WERI-Rb-1 (cell line): ENCODE data around the gene MFRP.

Experiments used
- DNase-seq: peaks from one replicate; pipeline ENCODE4 v3.0.0-alpha.2; 2020
- H3K27ac ChIP-seq: fragments of 250-450 bp; sonication (Bioruptor Pico); 2 replicates; pipeline ENCODE4 v1.5.1; 2020; ENCODE audit warnings: mild to moderate bottlenecking, moderate library complexity
- H3K27me3 ChIP-seq: fragments of 250-450 bp; sonication (Bioruptor Pico); 2 replicates; pipeline ENCODE4 v1.5.1; 2021; ENCODE audit warnings: mild to moderate bottlenecking, low read depth, moderate library complexity; ENCODE audit not compliant: insufficient read depth, severe bottlenecking
- H3K36me3 ChIP-seq: fragments of 250-450 bp; sonication (Bioruptor Pico); 2 replicates; pipeline ENCODE4 v1.5.1; 2020; ENCODE audit warnings: mild to moderate bottlenecking, moderate library complexity
- H3K4me3 ChIP-seq: 2 replicates; pipeline ENCODE4 v1.5.1; 2011; ENCODE audit warnings: low read depth, mild to moderate bottlenecking, control low read depth, low read length
- H3K9me3 ChIP-seq: fragments of 250-450 bp; sonication (Bioruptor Pico); 2 replicates; pipeline ENCODE4 v1.5.1; 2021; ENCODE audit warnings: mild to moderate bottlenecking, moderate library complexity; ENCODE audit not compliant: severe bottlenecking
- CTCF ChIP-seq: IDR thresholded peaks from 2 replicates; pipeline ENCODE4 v1.5.1; 2011; ENCODE audit warnings: low read depth, mild to moderate bottlenecking, control low read depth, inconsistent platforms, low read length

The MFRP gene

GRCh38 chr11:119336744-119337469, 9.6 kb downstream of the MFRP start:
- H3K27ac ChIP-seq, result no peak overlapping the region
- H3K9me3 ChIP-seq, result no peaks in the 10 kb centered on the region
- no peak for TF ChIP-seq CTCF
- H3K4me3 ChIP-seq, result no peak overlapping the region
- H3K36me3 ChIP-seq, result no peaks in the 10 kb centered on the region
- peaks cover 25% of the 10 kb centered on the region for H3K27me3 ChIP-seq
- no peak for DNase-seq

GRCh38 chr11:119335655-119336543, 10.6 kb downstream of the MFRP start:
- Histone ChIP-seq H3K36me3 (no peaks in the 10 kb centered on the region), H3K27me3 (peaks cover 18% of the 10 kb centered on the region), H3K27ac (no peak overlapping the region), H3K9me3 (no peaks in the 10 kb centered on the region), H3K4me3 (no peak overlapping the region)
- DNase-seq, result no peak
- TF ChIP-seq CTCF, result no peak

- peaks cover 14% of the 10 kb centered on the region for H3K27me3 ChIP-seq
- H3K27ac ChIP-seq, result no peak overlapping the region
- no peak for DNase-seq
- no peaks in the 10 kb centered on the region for H3K9me3 ChIP-seq
- no peak for TF ChIP-seq CTCF
- no peaks in the 10 kb centered on the region for H3K36me3 ChIP-seq
- H3K4me3 ChIP-seq, result no peak overlapping the region
Observed at GRCh38 chr11:119335091-119335654, 11.3 kb downstream of the MFRP start.

GRCh38 chr11:119334174-119334930, 12.2 kb downstream of the MFRP start, which contains the start of gene RNF26:
Gene RNF26 (plus strand): TSS chr11:119334527. CDS start chr11:119335123, 596 bp downstream.
- no peak for DNase-seq
- no peak within 1 kb of the TSS for H3K4me3 ChIP-seq
- TF ChIP-seq CTCF, result no peak
- H3K27me3 ChIP-seq, result peaks cover 9% of the 10 kb centered on the region
- H3K36me3 ChIP-seq, result no peaks in the 10 kb centered on the region
- no peak within 1 kb of the TSS for H3K27ac ChIP-seq
- no peaks in the 10 kb centered on the region for H3K9me3 ChIP-seq

- no peaks in the 10 kb centered on the region for H3K9me3 ChIP-seq
- no peaks in the 10 kb centered on the region for H3K27me3 ChIP-seq
- no peak for TF ChIP-seq CTCF
- no peak overlapping the region for H3K4me3 ChIP-seq
- DNase-seq, result peak; percentile 55
- H3K27ac ChIP-seq, result no peak overlapping the region
- H3K36me3 ChIP-seq, result no peaks in the 10 kb centered on the region
Observed at GRCh38 chr11:119332111-119332765, 14.3 kb downstream of the MFRP start.
